GM06990 (cell line): ENCODE measurements around the gene RELN.
"Not testable (repeated sequence)": the region's sequence is repeated elsewhere in the genome, so short reads cannot be mapped to it uniquely, and the experiment has no call there.

Experiments
- DNase-seq: peaks from one replicate; pipeline ENCODE4 v3.0.0-alpha.2; 2011; ENCODE audit not compliant: insufficient read length; ENCODE audit errors: extremely low read depth
- H3K27me3 ChIP-seq: replicated peaks from 2 replicates; pipeline ENCODE4 v1.6.0; 2011; ENCODE audit warnings: low read length; ENCODE audit not compliant: control insufficient read depth, insufficient read depth
- H3K36me3 ChIP-seq: 2 replicates; pipeline ENCODE4 v1.5.1; 2011; ENCODE audit warnings: low read length; ENCODE audit not compliant: control insufficient read depth, insufficient read depth
- H3K4me3 ChIP-seq: replicated peaks from 2 replicates; pipeline ENCODE4 v1.5.1; 2011; ENCODE audit warnings: low read depth, mild to moderate bottlenecking, control low read depth, low read length
- TF ChIP-seq, protein P1 (sequence below): IDR thresholded peaks from 2 replicates; pipeline ENCODE4 v1.5.1; 2011; ENCODE audit warnings: low read length, control low read depth, mild to moderate bottlenecking, inconsistent platforms; ENCODE audit not compliant: insufficient read depth, poor library complexity, severe bottlenecking

RELN gene

DNA sequence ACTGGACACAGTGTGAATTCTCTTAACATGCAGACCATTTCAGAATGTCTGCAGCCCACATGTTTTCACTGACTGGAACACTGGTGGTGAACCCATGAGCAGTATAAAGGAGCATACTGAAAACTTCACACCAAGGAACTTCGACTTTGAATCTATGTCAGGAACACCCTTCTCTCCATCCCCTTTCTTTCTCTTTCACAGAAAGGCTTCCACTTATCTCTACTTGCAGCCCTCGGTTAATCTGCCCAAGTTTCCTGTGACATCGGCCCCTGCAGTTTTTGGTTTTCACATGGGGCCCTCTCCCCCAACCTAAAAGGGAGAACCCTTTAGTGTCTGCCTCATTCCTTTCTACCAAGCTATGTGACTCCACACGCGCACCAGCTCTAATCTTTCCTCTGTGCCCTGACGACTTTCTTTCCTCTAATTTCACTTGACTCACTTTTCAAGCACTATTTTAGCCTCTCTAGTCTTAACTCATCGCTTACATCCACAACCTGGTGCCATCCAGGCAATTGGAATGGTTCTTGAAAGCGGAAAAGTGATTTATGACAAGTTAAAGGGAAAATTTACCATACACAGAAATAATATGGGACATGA, 70.1 kb downstream of the RELN start:
- no peak for DNase-seq
- no peaks in the 10 kb centered on the region for H3K27me3 ChIP-seq
- TF ChIP-seq, protein P1, sequence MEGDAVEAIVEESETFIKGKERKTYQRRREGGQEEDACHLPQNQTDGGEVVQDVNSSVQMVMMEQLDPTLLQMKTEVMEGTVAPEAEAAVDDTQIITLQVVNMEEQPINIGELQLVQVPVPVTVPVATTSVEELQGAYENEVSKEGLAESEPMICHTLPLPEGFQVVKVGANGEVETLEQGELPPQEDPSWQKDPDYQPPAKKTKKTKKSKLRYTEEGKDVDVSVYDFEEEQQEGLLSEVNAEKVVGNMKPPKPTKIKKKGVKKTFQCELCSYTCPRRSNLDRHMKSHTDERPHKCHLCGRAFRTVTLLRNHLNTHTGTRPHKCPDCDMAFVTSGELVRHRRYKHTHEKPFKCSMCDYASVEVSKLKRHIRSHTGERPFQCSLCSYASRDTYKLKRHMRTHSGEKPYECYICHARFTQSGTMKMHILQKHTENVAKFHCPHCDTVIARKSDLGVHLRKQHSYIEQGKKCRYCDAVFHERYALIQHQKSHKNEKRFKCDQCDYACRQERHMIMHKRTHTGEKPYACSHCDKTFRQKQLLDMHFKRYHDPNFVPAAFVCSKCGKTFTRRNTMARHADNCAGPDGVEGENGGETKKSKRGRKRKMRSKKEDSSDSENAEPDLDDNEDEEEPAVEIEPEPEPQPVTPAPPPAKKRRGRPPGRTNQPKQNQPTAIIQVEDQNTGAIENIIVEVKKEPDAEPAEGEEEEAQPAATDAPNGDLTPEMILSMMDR = no peak

DNA sequence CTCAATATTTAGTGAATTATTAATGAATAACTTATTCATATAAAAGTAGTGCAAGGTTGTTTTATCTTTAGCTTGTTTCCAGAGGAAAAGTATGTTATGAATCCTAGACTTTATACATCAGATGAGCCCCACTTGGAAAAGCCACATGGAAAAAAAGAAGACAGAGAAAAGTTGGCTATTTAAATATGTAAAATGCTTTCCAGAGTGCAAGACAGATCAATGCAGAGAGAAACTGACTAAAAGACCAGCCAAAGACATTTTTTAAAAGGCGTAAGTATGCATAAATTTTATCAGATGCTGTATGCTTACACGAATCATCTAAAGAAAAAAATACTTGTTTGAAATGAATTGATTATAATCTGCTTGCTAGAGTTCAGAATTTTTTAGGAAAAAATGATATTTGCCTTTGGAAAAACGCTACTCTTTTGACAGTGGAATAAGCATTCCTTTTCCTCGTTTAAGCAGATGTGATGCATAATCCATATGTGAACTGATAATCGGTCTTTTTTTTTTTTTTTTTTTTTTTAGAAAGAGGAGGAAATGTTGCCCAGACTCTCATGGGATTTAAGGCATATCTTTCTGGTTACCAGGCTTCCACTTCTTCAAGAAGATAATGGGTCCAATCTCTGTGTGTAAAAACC, 70.7 kb downstream of the RELN start:
- TF ChIP-seq, protein P1 = no peak
- H3K4me3 ChIP-seq = no peak overlapping the region
- no peaks in the 10 kb centered on the region for H3K27me3 ChIP-seq
- DNase-seq = no peak
- H3K36me3 ChIP-seq = no peaks in the 10 kb centered on the region

More for the DNA sequence above, 70.1 kb downstream of the RELN start:
- H3K36me3 ChIP-seq = no peaks in the 10 kb centered on the region
- H3K4me3 ChIP-seq = no peak overlapping the region

DNA sequence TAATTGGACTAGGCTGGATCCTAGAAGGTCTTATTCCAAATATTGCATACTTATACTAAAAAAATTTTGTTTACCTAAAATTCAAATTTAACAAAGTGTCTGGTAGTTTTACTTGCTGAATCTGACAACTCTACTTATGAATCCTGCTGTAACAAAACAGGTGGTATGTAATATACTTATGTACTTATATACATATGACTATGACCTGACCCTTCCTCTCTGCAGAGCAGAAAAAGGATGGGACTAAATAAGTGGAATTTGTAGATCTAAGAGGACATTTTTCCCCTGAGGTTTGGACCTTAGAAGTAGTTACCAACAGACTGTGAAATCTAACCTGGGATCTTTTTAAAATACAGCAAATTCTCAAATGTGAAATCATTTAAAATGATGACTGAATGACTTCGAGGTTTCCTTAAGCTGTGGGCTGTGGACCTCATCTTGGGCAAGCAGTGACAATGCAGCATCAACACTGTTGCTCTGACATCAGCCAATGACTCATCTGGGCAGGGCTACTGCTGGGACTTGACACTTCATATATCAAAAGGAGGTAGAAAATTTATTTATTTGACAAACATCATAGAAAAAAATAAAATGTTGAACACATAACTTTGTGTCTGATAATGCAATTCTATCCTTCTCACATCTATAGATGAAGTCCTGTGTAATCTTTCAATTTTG, 73.6 kb downstream of the RELN start:
- H3K4me3 ChIP-seq = no peak overlapping the region
- no peak for DNase-seq
- TF ChIP-seq, protein P1 = no peak
- no peaks in the 10 kb centered on the region for H3K36me3 ChIP-seq
- H3K27me3 ChIP-seq = no peaks in the 10 kb centered on the region

DNA sequence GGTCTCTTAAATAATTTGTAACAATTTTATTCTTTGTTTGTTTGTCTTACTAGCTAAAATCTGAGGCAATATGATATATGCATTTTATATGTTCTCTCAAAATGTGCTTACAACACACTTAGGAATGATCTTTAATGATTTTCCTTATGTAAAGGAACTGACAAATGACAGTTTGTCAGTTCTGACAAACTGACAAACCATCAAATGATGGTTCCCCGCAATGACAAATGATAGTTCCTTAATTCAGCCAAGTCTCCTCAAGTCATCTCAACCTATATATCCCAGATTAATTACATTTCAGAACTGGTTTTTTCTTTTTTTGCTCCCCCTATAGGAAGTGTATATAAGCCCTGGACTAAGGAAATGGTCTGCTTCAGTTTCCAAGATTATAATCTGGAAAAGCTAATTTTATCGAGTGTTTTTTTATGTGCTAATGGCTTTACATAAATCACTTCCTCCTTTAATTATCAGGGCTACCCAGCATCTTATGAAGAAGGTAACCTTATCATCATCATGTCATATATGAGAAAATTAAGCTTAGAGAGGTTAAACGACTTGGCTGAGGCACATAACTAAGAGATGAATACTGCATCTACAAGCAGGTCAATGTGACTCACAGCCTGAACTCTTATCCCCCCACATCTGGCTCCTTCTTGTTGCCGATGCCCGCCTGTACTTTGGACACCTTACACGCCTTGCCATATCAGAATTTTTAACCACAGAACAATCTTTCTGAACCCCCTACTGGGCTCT, 75.1 kb downstream of the RELN start:
- no peaks in the 10 kb centered on the region for H3K27me3 ChIP-seq
- no peak overlapping the region for H3K4me3 ChIP-seq
- TF ChIP-seq, protein P1 = no peak
- H3K36me3 ChIP-seq = no peaks in the 10 kb centered on the region
- DNase-seq = no peak

DNA sequence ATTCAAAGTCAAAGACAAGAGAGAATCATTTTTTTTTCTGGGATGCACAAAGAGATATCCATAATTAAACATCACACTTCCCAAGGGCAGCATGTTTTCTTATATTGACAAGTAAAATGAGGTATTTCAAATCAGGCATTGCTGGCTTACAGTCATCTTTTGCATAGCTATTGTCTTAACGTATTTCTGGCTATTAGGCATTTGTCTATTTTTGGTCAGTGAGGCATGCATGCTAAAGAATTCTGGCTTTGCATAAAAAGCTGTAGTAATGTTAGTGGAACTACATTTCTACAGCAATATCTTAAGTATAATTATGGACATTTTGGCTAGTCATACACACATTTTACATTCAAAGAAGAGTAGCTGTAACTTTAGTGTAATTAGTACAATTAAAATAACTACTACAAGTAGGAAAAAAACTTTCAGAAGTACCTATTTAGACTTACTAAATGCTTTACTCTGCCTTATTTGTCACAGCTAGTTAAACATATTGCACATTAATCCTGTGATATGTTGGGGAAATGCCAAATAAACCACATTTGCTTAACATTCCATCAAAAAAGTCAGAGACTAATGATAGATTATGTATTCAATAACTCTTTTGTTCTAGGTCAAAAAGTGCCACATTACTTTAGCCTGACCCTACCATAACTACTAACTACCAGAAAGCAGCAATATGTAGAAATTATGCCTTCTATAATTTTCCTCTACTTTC, 76.4 kb downstream of the RELN start:
- DNase-seq = no peak
- TF ChIP-seq, protein P1 = no peak
- H3K4me3 ChIP-seq = no peak overlapping the region
- no peaks in the 10 kb centered on the region for H3K36me3 ChIP-seq
- H3K27me3 ChIP-seq = no peaks in the 10 kb centered on the region

DNA sequence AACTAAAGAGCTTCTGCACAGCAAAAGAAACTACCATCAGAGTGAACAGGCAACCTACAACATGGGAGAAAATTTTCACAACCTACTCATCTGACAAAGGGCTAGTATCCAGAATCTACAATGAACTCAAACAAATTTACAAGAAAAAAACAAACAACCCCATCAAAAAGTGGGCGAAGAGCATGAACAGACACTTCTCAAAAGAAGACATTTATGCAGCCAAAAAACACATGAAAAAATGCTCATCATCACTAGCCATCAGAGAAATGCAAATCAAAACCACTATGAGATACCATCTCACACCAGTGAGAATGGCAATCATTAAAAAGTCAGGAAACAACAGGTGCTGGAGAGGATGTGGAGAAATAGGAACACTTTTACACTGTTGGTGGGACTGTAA, 78.4 kb downstream of the RELN start:
- DNase-seq, H3K4me3 ChIP-seq, H3K27me3 ChIP-seq, H3K36me3 ChIP-seq: not testable (repeated sequence)
